Activated CD8-positive, alpha-beta memory T cell treated with anti-CD3 and anti-CD28 coated beads, Interleukin-2, amount 10 ng/mL, durations not matched to agents 7 days and 5 days (primary cell): ENCODE results near the gene PTPRN2. TPM values are rescaled to one million over a fixed set of nuclear protein-coding genes. Genes with fewer than 3 reads are reported as not detected.

Source experiments
- ATAC-seq: fragments of 150-1000 bp; cut with Tn5 transposase; one replicate; pipeline ENCODE4 v1.10.0; 2021; ENCODE audit warnings: moderate library complexity
- CTCF ChIA-PET: fragments of 350-600 bp; sonication (Branson Sonifier 250); formaldehyde crosslinking; loops from one replicate; lab custom pipeline; 2021; ENCODE audit warnings: antibody characterized with exemption; lab: Charles Lee
- DNase-seq: peaks from one replicate; pipeline ENCODE4 v3.0.0-alpha.2; 2020
- H3K27ac Mint-ChIP-seq: one replicate; pipeline ENCODE4 v1.8.0; 2021; ENCODE audit warnings: mild to moderate bottlenecking, mixed read lengths
- H3K27me3 Mint-ChIP-seq: one replicate; pipeline ENCODE4 v1.8.0; 2021; ENCODE audit warnings: mixed read lengths
- H3K36me3 Mint-ChIP-seq: one replicate; pipeline ENCODE4 v1.8.0; 2021; ENCODE audit warnings: mild to moderate bottlenecking, mixed read lengths
- H3K4me1 Mint-ChIP-seq: one replicate; pipeline ENCODE4 v1.8.0; 2021; ENCODE audit warnings: mixed read lengths
- H3K4me3 Mint-ChIP-seq: one replicate; pipeline ENCODE4 v1.8.0; 2021; ENCODE audit warnings: mild to moderate bottlenecking, moderate library complexity, mixed read lengths
- H3K9me3 Mint-ChIP-seq: one replicate; pipeline ENCODE4 v1.8.0; 2022; ENCODE audit warnings: low read depth, mixed read lengths
- total RNA-seq, 2 experiments: library from RNA; stranded (reverse); gene quantifications; one replicate each; pipeline ENCODE4 v1.2.3, GENCODE V29; 2021

Gene PTPRN2
- total RNA-seq, 2 experiments from 2014 or later: 3.2 to 5.7 TPM

- no peak for ATAC-seq
- no peak overlapping the region for H3K27ac Mint-ChIP-seq
- no peak for DNase-seq
- H3K9me3 Mint-ChIP-seq: no peaks in the 10 kb centered on the region
- peaks cover 10% of the 10 kb centered on the region for H3K36me3 Mint-ChIP-seq
- CTCF ChIA-PET: interaction anchor here (1.5 kb wide), 1 partner anchor 10 kb away, joined by 4 read pairs; no protein-coding TSS in a partner anchor
- peaks cover 3% of the 10 kb centered on the region for H3K4me1 Mint-ChIP-seq
- no peak overlapping the region for H3K4me3 Mint-ChIP-seq
- H3K27me3 Mint-ChIP-seq: no peaks in the 10 kb centered on the region
Measured at GRCh38 chr7:157560710-157561522, 1026.7 kb downstream of the PTPRN2 start.

DNA sequence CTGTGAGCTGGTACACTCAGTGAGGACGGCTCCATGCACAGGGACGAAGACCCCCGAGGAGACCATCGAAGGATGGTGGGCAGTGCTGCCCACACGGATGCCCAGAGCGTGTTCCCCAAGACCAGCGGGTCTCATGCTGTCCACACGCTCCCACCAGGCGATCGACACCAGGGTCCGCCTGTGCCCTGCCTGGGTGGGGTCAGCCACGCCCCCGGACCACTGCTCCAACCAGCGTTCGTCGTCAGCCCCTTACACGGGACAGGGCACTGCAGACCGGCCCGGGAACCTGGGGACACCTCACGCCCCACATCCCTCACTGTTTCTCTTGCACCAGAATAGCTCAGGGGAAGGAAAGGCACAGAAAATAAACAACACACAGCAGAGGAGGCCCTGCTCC is 1027.4 kb downstream of the PTPRN2 start:
- H3K36me3 Mint-ChIP-seq: peaks cover 6% of the 10 kb centered on the region
- H3K4me1 Mint-ChIP-seq: peaks cover 3% of the 10 kb centered on the region
- H3K27ac Mint-ChIP-seq: no peak overlapping the region
- DNase-seq (no peak), ATAC-seq (no peak)
- H3K9me3 Mint-ChIP-seq: no peaks in the 10 kb centered on the region
- H3K4me3 Mint-ChIP-seq: no peak overlapping the region
- CTCF ChIA-PET: no interaction called here
- H3K27me3 Mint-ChIP-seq: no peaks in the 10 kb centered on the region

- no peak for DNase-seq
- CTCF ChIA-PET: no interaction called here
- Mint-ChIP-seq H3K4me3 (no peak overlapping the region), H3K9me3 (no peaks in the 10 kb centered on the region), H3K4me1 (peaks cover under 1% of the 10 kb centered on the region), H3K36me3 (peaks cover 3% of the 10 kb centered on the region), H3K27ac (no peak overlapping the region), H3K27me3 (no peaks in the 10 kb centered on the region)
- ATAC-seq: no peak
Measured at GRCh38 chr7:157559596-157560257, 1027.9 kb downstream of the PTPRN2 start.

DNA sequence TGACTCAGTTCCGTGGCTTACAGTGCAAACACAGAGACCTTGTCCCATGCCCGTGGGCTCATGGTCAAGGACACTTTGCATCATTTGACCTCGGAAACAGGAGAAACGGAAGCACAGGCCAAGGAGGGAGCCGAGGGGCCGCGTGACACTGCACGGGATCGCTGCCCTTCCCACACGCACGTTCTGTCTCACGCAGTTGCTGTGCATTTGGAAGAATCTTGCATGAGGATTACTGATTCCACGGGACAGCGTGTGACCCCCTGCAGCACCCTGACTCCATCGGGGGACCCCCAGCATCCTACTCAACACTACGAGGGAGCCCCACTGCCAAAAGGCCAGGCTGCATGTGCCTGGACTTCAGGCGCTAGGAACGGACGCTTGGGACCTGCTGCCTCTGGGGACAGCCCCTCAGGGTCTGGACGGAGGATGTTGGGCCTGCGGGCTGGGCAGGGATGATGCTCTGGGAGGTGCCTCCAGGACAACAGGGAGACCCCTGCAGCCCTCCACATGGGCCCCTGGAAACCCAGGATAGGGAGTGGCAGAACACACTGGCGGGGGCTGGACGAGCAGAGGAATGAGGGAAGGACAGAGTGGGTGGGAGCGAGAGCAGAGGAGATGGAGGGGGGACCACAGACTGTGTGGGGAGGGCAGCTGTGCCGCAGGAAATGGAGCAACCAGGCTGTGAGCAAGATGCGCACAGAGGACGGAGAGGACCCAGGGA is 1028.6 kb downstream of the PTPRN2 start:
- CTCF ChIA-PET: no interaction called here
- H3K9me3 Mint-ChIP-seq: no peaks in the 10 kb centered on the region
- H3K27me3 Mint-ChIP-seq: no peaks in the 10 kb centered on the region
- DNase-seq (no peak), ATAC-seq (no peak)
- H3K4me1 Mint-ChIP-seq: no peaks in the 10 kb centered on the region
- H3K27ac Mint-ChIP-seq: no peak overlapping the region
- no peaks in the 10 kb centered on the region for H3K36me3 Mint-ChIP-seq
- H3K4me3 Mint-ChIP-seq: no peak overlapping the region

DNA sequence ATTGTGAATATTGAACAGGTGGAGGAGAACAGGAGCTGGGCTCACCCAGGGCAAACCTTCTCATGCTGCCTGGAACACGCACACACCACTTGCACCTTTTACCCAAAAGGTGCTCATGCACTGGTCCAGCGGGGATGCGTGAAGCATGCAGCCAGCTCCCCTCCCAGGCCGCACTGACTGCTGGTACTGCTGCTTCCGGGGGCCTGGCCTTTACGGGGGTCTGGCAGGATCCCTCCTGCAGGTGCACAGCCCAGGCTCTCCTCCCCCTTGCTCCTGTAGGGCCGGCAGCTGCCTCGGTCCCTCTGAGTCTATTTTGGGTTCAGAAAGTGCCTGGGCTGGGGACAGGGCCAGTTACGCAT is 1029.1 kb downstream of the PTPRN2 start:
- no peak for DNase-seq
- H3K36me3 Mint-ChIP-seq: no peaks in the 10 kb centered on the region
- no peaks in the 10 kb centered on the region for H3K4me1 Mint-ChIP-seq
- no peak overlapping the region for H3K4me3 Mint-ChIP-seq
- no peak for ATAC-seq
- H3K27me3 Mint-ChIP-seq: no peaks in the 10 kb centered on the region
- CTCF ChIA-PET: no interaction called here
- H3K27ac Mint-ChIP-seq: no peak overlapping the region
- no peaks in the 10 kb centered on the region for H3K9me3 Mint-ChIP-seq

GRCh38 chr7:157558061-157558460 is 1029.6 kb downstream of the PTPRN2 start:
- no peak for ATAC-seq
- CTCF ChIA-PET: no interaction called here
- no peaks in the 10 kb centered on the region for H3K27me3 Mint-ChIP-seq

GRCh38 chr7:157557263-157557662 is 1030.4 kb downstream of the PTPRN2 start:
- Mint-ChIP-seq H3K9me3 (no peaks in the 10 kb centered on the region), H3K4me1 (no peaks in the 10 kb centered on the region), H3K4me3 (no peak overlapping the region), H3K36me3 (no peaks in the 10 kb centered on the region), H3K27ac (no peak overlapping the region), H3K27me3 (no peaks in the 10 kb centered on the region)
- no peak for ATAC-seq
- CTCF ChIA-PET: no interaction called here
- no peak for DNase-seq

More at GRCh38 chr7:157558061-157558460, 1029.6 kb downstream of the PTPRN2 start:
- Mint-ChIP-seq H3K4me1 (no peaks in the 10 kb centered on the region), H3K36me3 (no peaks in the 10 kb centered on the region), H3K4me3 (no peak overlapping the region), H3K9me3 (no peaks in the 10 kb centered on the region), H3K27ac (no peak overlapping the region)
- DNase-seq: no peak

GRCh38 chr7:157556642-157556944 is 1031.0 kb downstream of the PTPRN2 start:
- no peak overlapping the region for H3K4me3 Mint-ChIP-seq

GRCh38 chr7:157555944-157556641 is 1031.5 kb downstream of the PTPRN2 start:
- Mint-ChIP-seq H3K9me3 (no peaks in the 10 kb centered on the region), H3K4me3 (no peak overlapping the region), H3K36me3 (no peaks in the 10 kb centered on the region), H3K27me3 (no peaks in the 10 kb centered on the region), H3K4me1 (no peaks in the 10 kb centered on the region), H3K27ac (no peak overlapping the region)
- CTCF ChIA-PET: no interaction called here
- no peak for ATAC-seq
- no peak for DNase-seq

More at GRCh38 chr7:157556642-157556944, 1031.0 kb downstream of the PTPRN2 start:
- Mint-ChIP-seq H3K4me1 (no peaks in the 10 kb centered on the region), H3K36me3 (no peaks in the 10 kb centered on the region), H3K27me3 (no peaks in the 10 kb centered on the region), H3K27ac (no peak overlapping the region), H3K9me3 (no peaks in the 10 kb centered on the region)
- CTCF ChIA-PET: no interaction called here
- ATAC-seq (no peak), DNase-seq (no peak)

DNA sequence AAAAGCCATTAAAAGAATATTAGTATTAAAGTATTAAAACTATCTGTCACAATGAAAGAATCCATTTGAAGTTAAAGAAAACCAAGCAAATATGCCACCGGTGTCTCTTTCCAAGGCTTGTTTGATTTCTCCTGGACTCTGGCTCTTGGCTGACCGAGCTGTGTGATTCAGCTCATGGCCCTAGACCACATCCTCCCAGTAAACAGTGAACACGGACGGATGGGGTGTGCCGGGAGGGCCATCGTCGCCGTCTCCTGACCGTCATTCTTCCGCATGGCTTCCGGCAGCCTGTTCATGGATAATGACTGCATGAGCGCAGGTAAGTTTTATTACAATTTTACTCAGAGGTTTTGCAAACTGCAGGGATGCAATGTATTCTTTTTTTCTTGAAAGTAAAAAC is 1032.3 kb downstream of the PTPRN2 start:
- H3K4me3 Mint-ChIP-seq: no peak overlapping the region
- H3K27me3 Mint-ChIP-seq: no peaks in the 10 kb centered on the region
- CTCF ChIA-PET: no interaction called here
- no peak for ATAC-seq
- no peaks in the 10 kb centered on the region for H3K9me3 Mint-ChIP-seq
- DNase-seq: no peak
- H3K27ac Mint-ChIP-seq: no peak overlapping the region
- H3K36me3 Mint-ChIP-seq: no peaks in the 10 kb centered on the region
- no peaks in the 10 kb centered on the region for H3K4me1 Mint-ChIP-seq

DNA sequence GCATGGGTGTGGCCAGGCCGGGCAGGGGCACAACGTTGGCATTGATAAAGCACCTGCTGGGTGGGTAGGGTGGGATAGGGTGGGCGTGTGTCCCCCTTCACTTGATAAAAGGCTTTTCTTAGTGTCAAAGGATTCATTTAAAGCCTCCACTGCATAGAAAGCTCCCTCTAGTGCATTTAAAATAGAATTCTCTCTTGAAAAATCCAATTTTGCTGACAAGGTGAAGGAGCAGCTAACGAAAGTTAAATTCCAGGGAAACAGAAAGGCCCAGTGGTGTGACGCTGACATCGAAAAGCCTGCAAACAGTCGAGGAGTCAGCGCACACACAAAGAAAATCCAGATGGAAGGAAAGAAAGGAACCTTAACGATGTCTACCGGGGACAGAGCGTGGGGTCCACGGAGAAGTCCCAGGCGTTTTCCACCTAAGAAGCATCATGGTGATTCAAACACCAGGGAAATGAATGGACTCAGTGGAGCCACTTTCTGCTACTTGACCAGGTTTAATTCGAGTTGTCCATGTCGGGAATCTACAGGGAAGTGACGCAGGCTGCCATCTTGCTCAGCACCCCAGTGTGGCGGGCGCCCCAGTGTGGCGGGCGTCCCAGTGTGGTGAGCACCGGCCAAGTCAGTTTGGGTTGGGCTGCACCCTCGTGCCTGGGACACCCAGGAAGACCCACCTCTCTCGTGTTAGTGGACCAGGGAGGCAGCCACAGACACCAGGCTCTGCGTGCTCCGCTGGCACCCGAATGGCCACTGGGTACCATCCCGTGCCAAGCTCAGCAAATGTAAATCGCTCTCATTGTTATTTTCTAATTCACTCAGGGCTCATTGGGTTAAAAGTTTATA is 1033.0 kb downstream of the PTPRN2 start:
- ATAC-seq: no peak
- H3K36me3 Mint-ChIP-seq: no peaks in the 10 kb centered on the region
- no peak overlapping the region for H3K27ac Mint-ChIP-seq
- no peaks in the 10 kb centered on the region for H3K4me1 Mint-ChIP-seq
- DNase-seq: no peak
- CTCF ChIA-PET: no interaction called here
- no peak overlapping the region for H3K4me3 Mint-ChIP-seq
- H3K27me3 Mint-ChIP-seq: no peaks in the 10 kb centered on the region
- H3K9me3 Mint-ChIP-seq: no peaks in the 10 kb centered on the region

DNA sequence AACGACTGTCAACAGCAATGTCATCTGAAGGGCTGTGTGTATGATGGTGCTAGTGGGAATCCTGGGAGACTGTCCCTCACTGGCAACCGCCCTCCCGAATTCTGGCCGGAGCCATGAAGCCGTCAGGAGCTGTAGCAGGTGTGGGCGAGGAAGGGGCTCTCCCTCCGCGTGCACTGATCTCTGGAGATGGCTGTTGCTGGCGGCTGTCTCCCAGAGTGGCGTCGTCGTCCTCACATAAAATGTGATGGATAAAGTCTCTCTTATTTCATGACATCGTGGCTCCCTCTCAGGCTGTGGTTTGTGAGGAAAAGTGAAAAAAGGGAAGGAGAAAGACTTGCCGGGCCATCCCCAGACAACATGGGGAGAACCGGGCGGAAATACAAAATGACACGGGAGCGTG is 1034.4 kb downstream of the PTPRN2 start:
- Mint-ChIP-seq H3K9me3 (no peaks in the 10 kb centered on the region), H3K36me3 (no peaks in the 10 kb centered on the region), H3K4me3 (no peak overlapping the region), H3K27ac (no peak overlapping the region), H3K4me1 (no peaks in the 10 kb centered on the region), H3K27me3 (no peaks in the 10 kb centered on the region)
- DNase-seq (no peak), ATAC-seq (no peak)
- CTCF ChIA-PET: no interaction called here
